GM18870 (cell line): ENCODE results near the gene NRXN3.

Experiments used
- ATAC-seq: cut with Tn5 transposase; IDR thresholded peaks from one replicate; pipeline ENCODE4 v1.9.1; 2021; ENCODE audit warnings: moderate library complexity; ENCODE audit not compliant: unreplicated experiment

Gene NRXN3

DNA sequence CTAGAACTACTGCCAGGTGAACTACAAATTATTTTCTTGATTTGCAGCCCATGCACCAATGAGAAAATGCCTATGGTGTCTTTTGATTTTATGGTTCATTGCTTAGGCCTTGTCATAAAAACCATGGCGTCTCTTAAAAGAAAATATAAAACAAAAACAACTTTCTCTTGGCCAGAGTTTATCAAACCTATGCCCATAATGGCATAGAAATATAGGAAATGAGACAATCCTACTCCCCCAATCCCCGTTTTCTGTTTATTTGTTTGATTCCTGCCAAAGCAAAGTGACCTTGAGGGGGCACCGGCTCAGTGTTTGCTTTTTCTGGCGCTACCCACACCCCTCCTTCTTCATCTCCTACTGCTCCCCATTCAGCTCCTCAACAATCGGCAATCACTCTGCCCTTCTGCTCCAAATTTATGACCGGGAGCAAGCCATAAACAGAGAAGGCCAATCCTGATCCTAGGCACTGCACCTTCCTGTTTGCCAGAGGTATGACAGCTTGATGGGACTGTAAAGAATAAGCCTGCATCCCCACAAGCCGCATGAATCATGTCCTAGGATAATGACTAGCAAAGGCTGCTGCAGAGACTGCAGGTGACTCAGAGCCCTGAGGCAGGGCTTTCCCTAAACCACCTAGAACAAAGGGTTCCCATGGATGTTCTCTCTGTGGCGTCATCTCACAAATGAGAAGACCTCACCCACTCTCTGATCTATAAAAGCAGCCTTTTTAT, 874.9 kb downstream of the NRXN3 start:
- ATAC-seq = no peak

- ATAC-seq = no peak
Observed at GRCh38 chr14:79050787-79051727, 880.9 kb downstream of the NRXN3 start.

- no peak for ATAC-seq
Observed at GRCh38 chr14:79051742-79052141, 881.6 kb downstream of the NRXN3 start.

- ATAC-seq = no peak
Observed at GRCh38 chr14:79056879-79057278, 886.7 kb downstream of the NRXN3 start.

- ATAC-seq = no peak
Observed at GRCh38 chr14:79057333-79057732, 887.2 kb downstream of the NRXN3 start.

DNA sequence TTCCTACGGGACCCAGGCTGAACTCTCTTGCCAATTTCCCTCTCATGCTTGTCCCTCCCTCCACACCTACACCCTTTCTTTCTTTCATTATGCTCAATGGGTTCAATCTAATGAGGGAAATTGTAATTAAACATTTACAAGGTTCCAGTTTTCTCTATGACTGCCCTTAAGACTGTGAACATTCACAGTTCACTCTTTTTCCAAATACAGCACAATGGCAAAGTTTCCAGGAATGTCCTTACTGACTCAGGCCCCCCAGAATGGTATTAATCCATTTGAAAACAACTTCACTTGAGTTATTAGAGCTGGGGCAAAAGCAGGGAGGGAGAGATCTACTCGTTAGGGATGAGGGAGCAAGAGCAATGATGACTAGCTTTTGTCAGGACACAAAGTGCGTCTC, 892.1 kb downstream of the NRXN3 start:
- ATAC-seq = no peak

DNA sequence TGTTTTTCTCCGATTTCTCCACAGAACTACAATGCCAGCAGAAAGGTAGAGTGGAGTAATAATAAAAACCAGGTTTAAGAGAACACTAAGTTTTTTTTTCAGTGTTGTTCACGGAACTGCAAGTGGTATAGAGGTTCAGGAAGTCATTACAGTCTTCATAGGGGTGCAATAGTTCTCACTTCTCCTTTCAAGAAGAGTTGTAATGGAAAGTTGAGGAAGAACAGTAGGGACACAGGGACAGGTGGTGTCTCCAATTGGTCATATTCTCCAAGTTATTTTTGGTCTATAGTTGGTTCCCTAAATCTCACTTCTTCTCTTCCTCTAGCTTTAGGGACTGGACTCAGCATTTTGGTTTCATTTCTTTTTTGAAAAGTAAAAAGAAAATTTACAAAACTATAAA, 894.0 kb downstream of the NRXN3 start:
- peak; percentile 68 for ATAC-seq

DNA sequence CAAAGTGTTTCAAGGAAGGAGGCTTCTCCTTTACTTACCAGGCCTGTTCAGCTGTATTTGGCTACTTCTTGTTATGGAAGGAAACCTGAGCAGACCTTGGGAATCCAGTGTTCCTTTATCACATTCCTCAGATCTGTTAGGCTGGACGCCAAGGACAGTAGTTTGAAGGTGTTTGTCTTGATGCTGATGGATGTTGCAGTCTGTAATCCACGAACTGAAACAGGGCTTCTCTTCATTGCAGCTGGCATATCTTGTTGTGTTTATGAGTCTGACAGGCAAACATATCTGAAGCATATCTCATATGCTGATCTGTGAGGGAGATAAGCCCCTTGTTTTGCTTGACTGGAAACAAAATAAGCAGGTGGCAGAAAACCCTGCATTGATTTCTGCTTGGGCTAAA, 904.3 kb downstream of the NRXN3 start:
- ATAC-seq = no peak

DNA sequence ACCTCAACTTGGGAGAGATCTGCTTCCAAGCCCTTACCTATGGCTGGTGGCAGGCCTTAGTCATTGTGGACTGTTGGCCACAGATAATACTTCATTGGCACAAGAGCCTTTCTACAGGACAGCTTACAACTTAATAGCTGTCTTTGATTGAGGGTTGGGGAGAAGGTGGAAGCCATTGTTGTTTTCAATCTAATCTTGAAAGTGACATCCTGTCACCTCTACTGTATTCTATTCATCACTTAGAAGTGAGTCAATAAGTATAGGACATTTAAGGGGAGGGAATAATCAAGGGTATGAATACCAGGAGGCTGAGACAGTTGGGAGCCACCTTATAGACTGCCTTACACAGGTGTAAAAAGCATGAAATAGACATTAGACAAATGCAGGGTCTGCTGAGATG, 906.3 kb downstream of the NRXN3 start:
- no peak for ATAC-seq

DNA sequence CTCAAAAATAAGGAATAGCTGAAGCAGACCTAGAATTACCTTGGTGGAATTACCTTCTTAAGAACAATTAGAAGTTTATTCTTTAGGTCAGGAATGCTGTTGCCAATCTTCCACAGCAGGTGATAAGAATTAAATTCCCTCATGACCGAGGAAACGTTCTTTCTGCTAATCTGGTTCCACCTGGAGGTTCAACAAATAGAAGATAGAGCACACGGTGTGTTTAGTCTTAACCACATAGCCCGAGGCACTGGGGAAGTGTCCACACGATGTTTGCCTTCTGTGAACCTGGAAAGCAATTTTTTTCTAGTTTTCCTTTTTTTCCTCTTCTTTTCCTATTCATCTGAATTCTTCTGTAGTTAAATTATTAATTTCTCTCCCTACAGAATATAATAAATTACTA, 906.9 kb downstream of the NRXN3 start:
- no peak for ATAC-seq

DNA sequence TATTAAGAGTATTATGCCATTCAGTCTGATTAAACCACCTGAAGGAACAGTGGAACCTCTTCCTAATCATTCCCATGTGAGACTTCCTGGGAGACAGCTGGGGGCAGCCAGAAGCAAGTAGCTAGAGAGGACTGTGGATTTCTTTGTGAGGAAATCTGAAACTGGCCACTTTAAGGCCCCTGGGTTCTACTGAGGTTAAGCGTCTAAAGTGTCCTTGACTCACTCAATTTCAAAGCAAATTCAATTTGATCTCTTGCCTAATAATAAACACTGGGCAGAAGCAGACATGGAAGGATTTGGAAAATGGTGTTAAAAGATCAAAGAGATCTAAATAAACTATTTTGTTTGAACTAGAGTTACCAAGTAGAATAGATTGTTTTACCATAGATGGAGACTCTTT, 909.9 kb downstream of the NRXN3 start:
- ATAC-seq = no peak

- no peak for ATAC-seq
Observed at GRCh38 chr14:79082883-79083282, 912.7 kb downstream of the NRXN3 start.

GRCh38 chr14:79083356-79083755, 913.2 kb downstream of the NRXN3 start:
- ATAC-seq = no peak

DNA sequence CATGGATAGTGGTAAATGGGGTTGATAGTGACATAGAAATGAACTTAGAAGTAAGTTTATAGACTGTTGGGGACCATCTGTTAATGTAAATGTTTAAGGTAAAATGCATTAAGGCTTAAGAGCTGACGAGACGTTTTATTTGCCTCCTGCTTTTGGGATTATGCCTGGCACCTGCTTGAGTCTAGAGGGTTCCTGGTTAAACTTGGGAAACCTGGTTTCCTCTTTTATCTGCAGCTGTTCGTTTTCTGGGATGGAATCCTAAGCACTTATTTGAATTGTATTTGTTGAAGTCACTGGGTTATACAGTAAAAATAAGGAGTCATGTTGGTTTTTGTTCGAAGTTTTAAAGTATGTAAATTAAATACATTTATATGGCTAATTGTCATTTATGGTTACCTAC, 914.7 kb downstream of the NRXN3 start:
- no peak for ATAC-seq

- ATAC-seq = no peak
Observed at GRCh38 chr14:79089576-79089975, 919.4 kb downstream of the NRXN3 start.

- no peak for ATAC-seq
Observed at GRCh38 chr14:79090641-79091180, 920.5 kb downstream of the NRXN3 start.

DNA sequence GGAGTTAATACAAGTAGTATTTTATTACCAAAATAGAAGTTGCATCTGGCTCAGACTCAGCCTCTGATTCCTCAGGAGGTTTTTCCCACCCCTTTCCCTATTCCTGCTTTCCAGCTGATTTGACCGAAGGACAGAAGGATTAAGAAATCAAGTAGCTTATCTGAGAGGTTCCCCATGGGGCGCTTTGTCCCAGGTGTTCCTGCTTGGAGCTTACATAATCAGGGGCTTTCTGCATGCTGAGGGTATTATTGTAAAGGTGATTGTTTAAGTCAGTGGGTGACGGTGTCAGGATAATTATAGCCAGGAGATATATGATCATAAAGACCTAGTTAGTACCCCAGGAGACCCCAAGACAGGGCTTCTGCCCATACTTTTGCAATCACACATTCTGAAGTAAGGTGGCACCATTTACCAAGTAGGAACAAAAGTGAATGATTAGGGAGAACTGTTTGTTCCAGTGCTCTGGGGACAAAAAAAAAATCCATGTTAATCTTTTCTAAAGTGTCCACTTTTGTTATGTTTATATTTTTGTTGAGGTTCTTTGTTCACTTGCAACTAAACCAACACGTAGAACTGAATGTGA, 921.3 kb downstream of the NRXN3 start:
- no peak for ATAC-seq

- ATAC-seq = no peak
Observed at GRCh38 chr14:79093531-79093930, 923.4 kb downstream of the NRXN3 start.

DNA sequence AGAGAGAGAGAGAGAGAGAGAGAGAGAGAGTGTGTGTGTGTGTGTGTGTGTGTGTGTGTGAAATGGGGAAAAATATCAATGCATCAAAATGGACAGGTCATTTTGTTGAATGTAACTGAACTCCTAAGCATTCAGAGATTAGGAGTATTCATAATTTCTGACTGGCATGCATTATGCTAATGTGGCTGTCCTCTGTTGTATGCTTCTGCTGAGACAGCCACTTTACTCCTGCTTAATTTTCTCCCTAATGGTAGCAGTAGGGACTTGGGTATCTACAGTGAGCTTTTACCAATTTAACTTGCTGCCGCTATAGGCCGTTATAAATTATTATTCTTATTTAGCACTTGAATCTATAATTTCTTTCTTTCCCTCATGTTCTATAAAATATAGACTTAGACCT, 924.8 kb downstream of the NRXN3 start:
- ATAC-seq = no peak

DNA sequence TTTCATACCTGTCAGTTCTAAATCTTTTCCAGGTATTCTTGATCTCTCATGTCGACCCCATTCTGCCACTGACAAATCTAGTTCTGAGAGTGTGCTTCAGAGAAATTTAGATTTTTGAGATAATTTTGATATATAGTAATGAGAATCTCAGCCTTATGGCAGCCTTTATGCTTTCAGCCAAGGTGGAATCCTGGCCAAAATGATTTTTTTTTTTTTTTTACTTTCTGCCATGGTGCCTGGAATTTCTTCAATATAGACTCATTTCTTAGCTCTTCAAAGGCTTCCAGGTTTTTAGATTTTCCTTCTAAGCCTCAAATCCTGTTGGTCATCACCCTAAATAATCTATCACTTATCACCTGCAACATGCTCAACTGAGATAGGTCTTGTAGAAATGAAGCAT, 926.6 kb downstream of the NRXN3 start:
- ATAC-seq = no peak

DNA sequence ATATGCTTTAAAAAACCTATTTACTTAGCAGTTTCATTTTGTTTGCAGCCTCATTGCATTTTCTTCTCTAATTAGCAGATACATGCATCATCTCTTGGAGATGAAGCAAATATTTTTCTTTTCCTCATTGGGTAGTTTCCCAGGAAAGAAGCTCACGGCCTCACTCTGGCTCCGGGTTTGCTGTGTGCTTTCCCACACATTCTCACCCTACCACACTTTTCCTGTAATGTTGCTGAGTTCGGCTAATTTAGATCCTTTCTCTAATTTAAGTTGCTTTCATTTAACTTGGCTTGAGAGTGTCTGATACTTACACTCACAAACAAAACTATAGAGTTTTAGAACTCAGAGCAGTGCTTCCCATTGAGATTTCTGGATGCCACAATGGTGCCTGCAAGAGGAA, 928.2 kb downstream of the NRXN3 start:
- ATAC-seq = no peak

DNA sequence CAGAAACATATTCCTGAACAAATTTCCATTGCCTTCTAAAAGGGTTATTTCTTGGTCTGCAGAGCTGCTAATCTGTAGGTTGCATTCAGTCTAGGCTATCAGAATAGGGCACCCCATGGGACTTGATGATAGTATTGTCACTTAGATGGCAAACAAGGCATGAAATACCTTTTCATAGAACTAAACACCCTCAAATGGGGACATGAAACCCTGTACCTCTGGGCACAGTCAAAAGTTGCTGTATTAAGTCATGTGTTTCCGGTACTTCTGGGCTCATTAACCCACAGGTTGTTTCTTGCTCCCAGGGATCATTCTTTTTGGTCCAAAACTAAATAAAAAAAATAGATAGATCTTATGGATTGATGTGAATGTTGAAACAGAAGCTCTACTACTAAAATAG, 930.4 kb downstream of the NRXN3 start:
- no peak for ATAC-seq
